Bronchial epithelial cell (primary cell): ENCODE data around the gene MED9. TPM values are rescaled to one million over a fixed set of nuclear protein-coding genes. Genes with fewer than 3 reads are reported as not detected.
"Not testable (repeated sequence)": the region's sequence is repeated elsewhere in the genome, so short reads cannot be mapped to it uniquely, and the experiment has no call there.

Source experiments
- DNase-seq: peaks from one replicate; pipeline ENCODE4 v3.0.0-alpha.2; 2010; ENCODE audit warnings: low read depth
- FAIRE-seq: peaks from 2 replicates; lab custom pipeline; 2011; peaks lifted over from hg19 to GRCh38; lab: Jason Lieb, UNC
- H3K27me3 ChIP-seq: 2 replicates; pipeline ENCODE4 v1.5.1; 2011; ENCODE audit warnings: low read length; ENCODE audit not compliant: control insufficient read depth, insufficient read depth
- H3K36me3 ChIP-seq: 2 replicates; pipeline ENCODE4 v1.5.1; 2011; ENCODE audit warnings: low read length; ENCODE audit not compliant: control insufficient read depth, insufficient read depth
- H3K4me3 ChIP-seq: 2 replicates; pipeline ENCODE4 v1.5.1; 2011; ENCODE audit warnings: mild to moderate bottlenecking, low read depth, low read length, control low read depth
- total RNA-seq: library from RNA; depleted of rRNA; stranded (reverse); fragments of >200 nt; gene quantifications from 2 replicates; pipeline ENCODE4 v1.2.1, GENCODE V29; 2014
- TF ChIP-seq, protein P1 (sequence below): IDR thresholded peaks from 2 replicates; pipeline ENCODE4 v1.5.1; 2011; ENCODE audit warnings: mild to moderate bottlenecking, moderate library complexity, low read length, control low read depth, inconsistent platforms; ENCODE audit not compliant: insufficient read depth, severe bottlenecking

MED9 gene
- total RNA-seq, 1 donor from 2014 or later, result 8.4 TPM

GRCh38 chr17:17448076-17448475, 28.7 kb upstream of the MED9 start:
- H3K27me3 ChIP-seq, result peaks cover 4% of the 10 kb centered on the region

DNA sequence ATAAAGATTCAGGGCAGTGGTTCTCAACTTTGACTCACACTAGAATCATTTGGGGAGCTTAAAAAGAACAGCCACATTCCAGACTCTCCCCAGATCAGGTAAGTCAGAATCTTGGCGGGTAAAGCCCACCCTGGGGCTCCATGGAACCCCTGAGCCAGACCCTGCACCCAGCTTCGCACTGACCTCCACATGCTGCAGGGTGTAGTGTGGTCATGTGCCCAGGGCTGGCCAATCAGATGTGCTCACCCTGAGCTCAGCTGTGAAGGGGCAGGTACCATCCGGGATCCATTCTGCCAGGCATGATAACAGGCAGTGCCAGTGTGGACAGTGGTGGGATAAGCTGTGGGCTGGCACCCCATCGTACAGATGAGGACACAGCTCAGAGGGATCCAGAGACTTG, 28.1 kb upstream of the MED9 start:
- H3K27me3 ChIP-seq, result peaks cover 5% of the 10 kb centered on the region
- TF ChIP-seq, protein P1, sequence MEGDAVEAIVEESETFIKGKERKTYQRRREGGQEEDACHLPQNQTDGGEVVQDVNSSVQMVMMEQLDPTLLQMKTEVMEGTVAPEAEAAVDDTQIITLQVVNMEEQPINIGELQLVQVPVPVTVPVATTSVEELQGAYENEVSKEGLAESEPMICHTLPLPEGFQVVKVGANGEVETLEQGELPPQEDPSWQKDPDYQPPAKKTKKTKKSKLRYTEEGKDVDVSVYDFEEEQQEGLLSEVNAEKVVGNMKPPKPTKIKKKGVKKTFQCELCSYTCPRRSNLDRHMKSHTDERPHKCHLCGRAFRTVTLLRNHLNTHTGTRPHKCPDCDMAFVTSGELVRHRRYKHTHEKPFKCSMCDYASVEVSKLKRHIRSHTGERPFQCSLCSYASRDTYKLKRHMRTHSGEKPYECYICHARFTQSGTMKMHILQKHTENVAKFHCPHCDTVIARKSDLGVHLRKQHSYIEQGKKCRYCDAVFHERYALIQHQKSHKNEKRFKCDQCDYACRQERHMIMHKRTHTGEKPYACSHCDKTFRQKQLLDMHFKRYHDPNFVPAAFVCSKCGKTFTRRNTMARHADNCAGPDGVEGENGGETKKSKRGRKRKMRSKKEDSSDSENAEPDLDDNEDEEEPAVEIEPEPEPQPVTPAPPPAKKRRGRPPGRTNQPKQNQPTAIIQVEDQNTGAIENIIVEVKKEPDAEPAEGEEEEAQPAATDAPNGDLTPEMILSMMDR, result no peak
- H3K36me3 ChIP-seq, result no peaks in the 10 kb centered on the region
- DNase-seq, result no peak
- no peak overlapping the region for H3K4me3 ChIP-seq
- no peak for FAIRE-seq

More at GRCh38 chr17:17448076-17448475, 28.7 kb upstream of the MED9 start:
- FAIRE-seq (no peak), DNase-seq (no peak)
- H3K4me3 ChIP-seq, result no peak overlapping the region
- TF ChIP-seq, protein P1, result no peak
- H3K36me3 ChIP-seq, result no peaks in the 10 kb centered on the region

GRCh38 chr17:17453088-17453487, 23.7 kb upstream of the MED9 start:
- TF ChIP-seq, protein P1, result no peak
- peaks cover 10% of the 10 kb centered on the region for H3K27me3 ChIP-seq
- DNase-seq (no peak), FAIRE-seq (no peak)
- H3K36me3 ChIP-seq, result no peaks in the 10 kb centered on the region
- H3K4me3 ChIP-seq, result no peak overlapping the region

GRCh38 chr17:17454276-17454675, 22.5 kb upstream of the MED9 start:
- peaks cover 10% of the 10 kb centered on the region for H3K27me3 ChIP-seq
- DNase-seq (no peak), FAIRE-seq (no peak)
- H3K36me3 ChIP-seq, result no peaks in the 10 kb centered on the region
- no peak overlapping the region for H3K4me3 ChIP-seq
- TF ChIP-seq, protein P1, result no peak

DNA sequence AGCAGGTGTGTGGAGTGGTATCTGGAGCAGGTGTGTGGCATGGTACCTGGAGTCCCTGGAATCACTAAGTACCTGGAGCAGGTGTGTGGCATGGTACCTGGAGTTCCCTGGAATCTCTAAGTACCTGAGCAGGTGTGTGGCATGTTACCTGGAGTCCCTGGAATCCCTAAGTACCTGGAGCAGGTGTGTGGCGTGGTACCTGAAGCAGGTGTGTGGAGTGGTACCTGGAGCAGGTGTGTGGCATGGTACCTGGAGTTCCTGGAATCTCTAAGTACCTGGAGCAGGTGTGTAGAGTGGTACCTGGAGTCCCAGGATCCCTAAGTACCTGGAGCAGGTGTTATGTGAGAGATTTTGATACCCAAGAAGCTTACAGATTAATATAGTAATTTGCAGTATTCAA, 22.1 kb upstream of the MED9 start:
- not testable (repeated sequence) for H3K36me3 ChIP-seq, DNase-seq, H3K4me3 ChIP-seq, H3K27me3 ChIP-seq
- FAIRE-seq, result peak; percentile 99

GRCh38 chr17:17455173-17455572, 21.6 kb upstream of the MED9 start:
- FAIRE-seq (no peak), DNase-seq (no peak)
- Histone ChIP-seq H3K27me3 (peaks cover 8% of the 10 kb centered on the region), H3K36me3 (no peaks in the 10 kb centered on the region), H3K4me3 (no peak overlapping the region)
- TF ChIP-seq, protein P1, result no peak
